Measurements from ENCODE around the gene IL19. TPM values are rescaled to one million over a fixed set of nuclear protein-coding genes. Genes with fewer than 3 reads are reported as not detected.
"Not testable (repeated sequence)": the region's sequence is repeated elsewhere in the genome, so short reads cannot be mapped to it uniquely, and the experiment has no call there.

Gene IL19
- total RNA-seq, 3 donors from 2014 or later: 0.19 TPM; not detected in 2

DNA sequence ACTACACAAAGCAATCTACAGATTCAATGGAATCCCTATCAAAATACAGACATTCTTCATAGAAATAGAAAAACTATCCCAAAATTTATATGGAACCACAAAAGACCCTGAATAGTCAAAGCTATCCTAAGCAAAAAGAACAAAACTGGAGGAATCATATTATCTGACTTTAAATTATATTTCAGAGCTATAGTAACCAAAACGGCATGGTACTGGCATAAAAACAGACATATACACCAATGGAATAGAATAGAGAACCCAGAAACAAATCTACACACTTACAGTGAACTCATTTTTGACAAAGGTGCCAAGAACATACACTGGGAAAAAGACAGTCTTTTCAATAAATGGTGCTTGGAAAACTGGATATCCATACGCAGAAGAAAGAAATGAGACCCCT, 82.1 kb downstream of the IL19 start:
- H3K27me3 Mint-ChIP-seq (ENCODE audit: low read depth); ATAC-seq; H3K4me3 Mint-ChIP-seq; H3K36me3 Mint-ChIP-seq (ENCODE audit: insufficient read depth); H3K4me1 Mint-ChIP-seq (ENCODE audit: low read depth); DNase-seq; H3K9me3 Mint-ChIP-seq: not testable (repeated sequence)

DNA sequence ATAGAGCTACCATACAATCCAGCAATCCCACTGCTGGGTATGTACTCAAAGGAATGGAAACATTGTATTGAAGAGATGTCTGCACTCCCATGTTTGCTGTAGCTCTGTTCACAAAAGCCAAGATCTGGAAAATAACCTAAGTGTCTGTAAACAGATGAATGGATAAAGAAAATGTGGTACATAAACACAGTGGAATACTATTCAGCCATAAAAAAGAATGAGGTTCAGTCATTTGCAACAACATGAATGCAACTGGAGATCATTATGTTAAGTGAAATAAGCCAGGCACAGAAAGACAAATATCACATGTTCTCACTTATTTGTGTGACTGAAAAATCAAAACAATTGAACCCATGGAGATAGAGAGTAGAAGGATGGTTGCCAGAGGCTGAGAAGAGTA, 83.1 kb downstream of the IL19 start:
- not testable (repeated sequence) for H3K4me1 Mint-ChIP-seq (ENCODE audit: low read depth); ATAC-seq; H3K9me3 Mint-ChIP-seq; H3K36me3 Mint-ChIP-seq (ENCODE audit: insufficient read depth); H3K27me3 Mint-ChIP-seq (ENCODE audit: low read depth); H3K4me3 Mint-ChIP-seq; DNase-seq

DNA sequence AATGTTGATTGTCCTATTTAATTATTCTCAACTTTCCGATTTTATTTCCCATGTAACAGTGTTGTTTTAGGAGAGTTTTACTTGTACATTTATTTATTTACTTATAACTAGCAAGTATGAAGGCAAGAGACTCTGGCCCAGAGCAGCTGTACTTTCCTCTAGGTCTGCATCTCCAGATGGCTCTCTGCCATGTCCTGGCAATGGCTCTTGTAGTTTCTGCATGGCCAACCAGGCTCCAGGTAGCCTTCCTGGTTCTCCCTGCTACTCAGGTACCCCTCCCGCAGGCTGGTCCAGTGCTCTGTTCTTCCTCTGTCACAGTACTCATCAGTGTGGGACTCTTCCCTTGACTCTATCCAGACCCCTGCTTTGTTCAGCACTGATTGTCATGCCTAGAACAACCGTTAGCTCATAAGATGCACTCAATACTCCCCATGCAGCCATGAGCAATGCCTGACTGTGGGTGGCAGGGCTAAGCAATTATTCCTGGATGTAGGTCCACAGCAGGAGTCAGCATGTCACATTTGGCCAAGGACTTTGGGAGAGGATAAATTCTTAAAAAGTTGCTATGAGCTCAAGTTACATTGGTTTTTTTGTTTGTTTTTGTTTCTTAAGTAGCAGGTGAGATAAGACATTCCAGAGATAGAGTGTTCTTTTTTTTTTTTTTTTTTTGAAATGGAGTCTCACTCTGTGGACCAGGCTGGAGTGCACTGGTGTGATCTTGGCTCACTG, 84.0 kb downstream of the IL19 start:
- H3K36me3 Mint-ChIP-seq (ENCODE audit: insufficient read depth): no peaks in the 10 kb centered on the region
- ATAC-seq: no peak
- DNase-seq: no peak
- H3K27me3 Mint-ChIP-seq (ENCODE audit: low read depth): peaks cover 4% of the 10 kb centered on the region
- H3K4me1 Mint-ChIP-seq (ENCODE audit: low read depth): peaks cover 6% of the 10 kb centered on the region
- peaks cover 5% of the 10 kb centered on the region for H3K9me3 Mint-ChIP-seq
- H3K4me3 Mint-ChIP-seq: no peak overlapping the region

- Mint-ChIP-seq H3K4me1 (ENCODE audit: low read depth) (peaks cover 8% of the 10 kb centered on the region), H3K27me3 (ENCODE audit: low read depth) (peaks cover 5% of the 10 kb centered on the region), H3K4me3 (no peak overlapping the region), H3K9me3 (peaks cover 5% of the 10 kb centered on the region), H3K36me3 (ENCODE audit: insufficient read depth) (no peaks in the 10 kb centered on the region)
- no peak for ATAC-seq
- DNase-seq: no peak
Observed at GRCh38 chr1:206855859-206856258, 85.3 kb downstream of the IL19 start.

DNA sequence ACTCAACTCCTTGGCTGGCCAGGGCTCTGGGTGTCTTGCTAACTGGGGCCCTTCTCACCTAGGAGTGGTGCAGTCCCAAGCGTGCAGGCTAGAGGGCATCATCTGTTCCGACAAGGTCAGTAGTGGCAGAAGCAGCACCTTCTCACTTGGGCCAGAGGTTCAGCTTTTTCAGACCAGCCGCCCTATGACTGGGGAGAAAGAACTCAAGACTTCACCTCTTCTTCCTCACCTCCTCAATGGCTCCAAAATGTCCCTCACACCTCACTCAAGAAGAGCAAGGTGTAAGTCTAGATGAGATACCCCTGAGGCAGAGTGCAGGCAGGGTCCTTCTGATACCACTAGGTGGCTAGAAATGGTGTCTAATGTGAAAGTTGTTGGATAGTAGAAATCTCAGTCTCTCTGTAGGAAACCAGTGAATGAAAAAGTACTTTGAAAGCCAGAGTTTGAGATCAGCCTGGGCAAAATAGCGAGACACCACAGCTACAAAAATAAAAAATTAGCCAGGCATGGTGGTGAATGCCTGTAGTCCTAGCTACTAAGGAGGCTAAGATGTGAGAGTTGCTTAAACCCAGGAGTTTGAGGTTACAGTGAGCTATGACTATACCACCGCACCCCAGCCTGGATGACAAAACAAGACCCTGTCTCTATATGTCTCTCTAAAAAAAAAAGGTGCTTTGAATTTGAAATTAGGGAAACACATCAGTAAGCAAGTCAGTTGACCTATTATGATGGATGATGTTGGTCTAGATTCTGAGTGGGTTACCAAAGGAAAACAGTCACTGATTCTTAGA, 86.3 kb downstream of the IL19 start:
- Mint-ChIP-seq H3K4me3 (no peak overlapping the region), H3K36me3 (ENCODE audit: insufficient read depth) (no peaks in the 10 kb centered on the region), H3K27me3 (ENCODE audit: low read depth) (peaks cover 7% of the 10 kb centered on the region), H3K9me3 (peaks cover 5% of the 10 kb centered on the region), H3K4me1 (ENCODE audit: low read depth) (peaks cover 8% of the 10 kb centered on the region)
- peak; percentile 74 to 86 for ATAC-seq
- DNase-seq: no peak

DNA sequence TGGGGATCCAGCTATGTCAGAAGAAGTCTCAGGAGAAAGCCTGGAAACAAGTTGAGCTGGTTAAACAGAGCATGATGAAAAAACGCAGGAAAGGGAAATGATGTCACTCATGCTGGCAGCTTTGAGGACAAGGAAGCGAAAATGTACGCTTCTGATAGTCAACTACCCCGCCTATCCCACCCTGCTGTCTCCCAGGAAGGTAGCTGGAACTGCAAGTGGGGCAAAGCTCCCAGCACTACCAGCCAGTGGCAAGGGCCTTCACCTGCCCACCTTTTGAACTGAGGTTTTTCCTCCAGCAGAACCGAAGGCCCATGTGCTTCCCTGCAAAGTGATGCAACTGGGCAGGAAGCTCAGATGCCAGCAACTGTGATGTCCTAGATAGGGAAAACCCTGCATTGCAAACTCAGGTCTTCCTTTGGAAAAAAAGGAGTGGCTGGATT, 88.5 kb downstream of the IL19 start:
- H3K4me1 Mint-ChIP-seq (ENCODE audit: low read depth): peaks cover 8% of the 10 kb centered on the region
- DNase-seq (no peak), ATAC-seq (no peak)
- H3K9me3 Mint-ChIP-seq: no peaks in the 10 kb centered on the region
- no peaks in the 10 kb centered on the region for H3K36me3 Mint-ChIP-seq (ENCODE audit: insufficient read depth)
- H3K27me3 Mint-ChIP-seq (ENCODE audit: low read depth): peaks cover 10% of the 10 kb centered on the region
- no peak overlapping the region for H3K4me3 Mint-ChIP-seq

DNA sequence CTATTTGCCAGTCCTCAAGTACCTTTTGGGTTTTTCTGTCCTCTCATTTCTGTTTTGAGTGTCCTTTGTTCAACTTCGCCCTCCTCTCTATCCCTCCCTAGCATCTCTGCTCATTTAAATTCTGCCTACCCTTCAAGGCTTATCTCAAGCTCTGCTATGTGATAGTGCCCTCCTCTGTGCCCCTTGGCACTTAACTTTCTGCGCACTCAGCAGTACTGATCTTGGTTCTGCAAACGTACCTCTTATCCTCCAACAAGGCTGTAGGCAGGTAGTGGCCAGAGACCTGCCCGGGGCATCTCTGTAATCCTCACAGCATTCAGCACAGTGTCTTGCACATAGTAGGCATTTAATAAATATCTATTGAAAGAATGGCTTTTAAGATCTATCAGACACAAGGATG, 89.6 kb downstream of the IL19 start:
- no peak for DNase-seq
- no peaks in the 10 kb centered on the region for H3K36me3 Mint-ChIP-seq (ENCODE audit: insufficient read depth)
- no peak overlapping the region for H3K4me3 Mint-ChIP-seq
- peaks cover 10% of the 10 kb centered on the region for H3K27me3 Mint-ChIP-seq (ENCODE audit: low read depth)
- ATAC-seq: no peak
- peaks cover 12% of the 10 kb centered on the region for H3K4me1 Mint-ChIP-seq (ENCODE audit: low read depth)
- H3K9me3 Mint-ChIP-seq: no peaks in the 10 kb centered on the region

GRCh38 chr1:206863266-206863665, 92.7 kb downstream of the IL19 start:
- H3K4me1 Mint-ChIP-seq (ENCODE audit: low read depth): peaks cover 17% of the 10 kb centered on the region
- H3K36me3 Mint-ChIP-seq (ENCODE audit: insufficient read depth): no peaks in the 10 kb centered on the region
- H3K9me3 Mint-ChIP-seq: no peaks in the 10 kb centered on the region
- ATAC-seq (no peak), DNase-seq (no peak)
- H3K4me3 Mint-ChIP-seq: no peak overlapping the region
- peaks cover 13% of the 10 kb centered on the region for H3K27me3 Mint-ChIP-seq (ENCODE audit: low read depth)

DNA sequence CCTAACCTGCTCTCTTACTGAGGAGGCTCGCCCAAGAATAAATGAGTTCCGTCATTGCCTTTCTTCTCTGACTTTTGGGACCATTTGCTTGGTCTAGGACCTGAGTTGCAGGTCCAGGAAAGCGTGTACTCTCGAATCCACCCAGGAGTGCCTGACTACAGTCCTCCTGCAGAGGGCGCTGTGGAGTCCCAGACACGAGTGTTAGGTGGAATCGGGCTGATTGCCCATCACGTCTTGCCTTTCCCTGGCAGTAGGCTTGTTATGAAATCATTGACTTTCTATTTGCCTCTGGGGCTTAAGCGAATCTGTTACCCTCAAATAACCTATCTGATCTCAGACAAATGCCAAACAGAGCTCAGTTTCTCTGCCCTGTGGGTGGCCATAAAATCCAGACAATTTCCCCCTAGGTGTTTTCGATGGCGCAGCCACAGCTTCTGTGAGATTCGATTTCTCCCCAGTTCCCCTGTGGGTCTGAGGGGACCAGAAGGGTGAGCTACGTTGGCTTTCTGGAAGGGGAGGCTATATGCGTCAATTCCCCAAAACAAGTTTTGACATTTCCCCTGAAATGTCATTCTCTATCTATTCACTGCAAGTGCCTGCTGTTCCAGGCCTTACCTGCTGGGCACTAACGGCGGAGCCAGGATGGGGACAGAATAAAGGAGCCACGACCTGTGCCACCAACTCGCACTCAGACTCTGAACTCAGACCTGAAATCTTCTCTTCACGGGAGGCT, 94.5 kb downstream of the IL19 start, which contains the start of gene IL20:
IL20 (plus strand) TSS at position 685 of the 733 bp plus-strand sequence. CDS start 230 bp downstream, outside the sequence.
- DNase-seq (peak; percentile 88), ATAC-seq (peak; percentile 70 to 88)
- H3K9me3 Mint-ChIP-seq: no peaks in the 10 kb centered on the region
- H3K4me3 Mint-ChIP-seq: no peak within 1 kb of the TSS
- peaks cover 11% of the 10 kb centered on the region for H3K4me1 Mint-ChIP-seq (ENCODE audit: low read depth)
- peaks cover 12% of the 10 kb centered on the region for H3K27me3 Mint-ChIP-seq (ENCODE audit: low read depth)
- H3K36me3 Mint-ChIP-seq (ENCODE audit: insufficient read depth): no peaks in the 10 kb centered on the region

GRCh38 chr1:206866062-206866461, 95.5 kb downstream of the IL19 start:
- Mint-ChIP-seq H3K27me3 (ENCODE audit: low read depth) (peaks cover 11% of the 10 kb centered on the region), H3K4me1 (ENCODE audit: low read depth) (peaks cover 11% of the 10 kb centered on the region), H3K4me3 (no peak overlapping the region), H3K36me3 (ENCODE audit: insufficient read depth) (no peaks in the 10 kb centered on the region), H3K9me3 (no peaks in the 10 kb centered on the region)
- ATAC-seq (no peak), DNase-seq (no peak)

DNA sequence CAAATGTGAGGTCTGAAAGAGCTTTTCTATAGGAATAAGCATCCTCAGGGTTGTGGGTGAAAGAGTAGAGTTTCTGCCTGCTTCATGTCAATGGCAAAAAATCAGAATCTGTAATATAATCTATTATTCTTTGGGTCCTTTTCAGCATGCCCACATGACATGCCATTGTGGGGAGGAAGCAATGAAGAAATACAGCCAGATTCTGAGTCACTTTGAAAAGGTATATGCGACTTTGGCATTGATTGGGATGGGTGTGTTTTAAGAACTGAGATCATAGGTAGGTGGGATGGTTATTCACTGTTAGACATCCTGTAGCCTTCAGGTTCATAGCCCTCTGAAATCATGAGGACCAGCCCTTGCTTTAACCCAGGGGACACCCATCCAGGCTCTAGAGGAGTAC, 96.7 kb downstream of the IL19 start:
- Mint-ChIP-seq H3K4me1 (ENCODE audit: low read depth) (peaks cover 11% of the 10 kb centered on the region), H3K9me3 (peaks cover 3% of the 10 kb centered on the region), H3K4me3 (no peak overlapping the region), H3K27me3 (ENCODE audit: low read depth) (peaks cover 6% of the 10 kb centered on the region), H3K36me3 (ENCODE audit: insufficient read depth) (no peaks in the 10 kb centered on the region)
- DNase-seq (no peak), ATAC-seq (no peak)

DNA sequence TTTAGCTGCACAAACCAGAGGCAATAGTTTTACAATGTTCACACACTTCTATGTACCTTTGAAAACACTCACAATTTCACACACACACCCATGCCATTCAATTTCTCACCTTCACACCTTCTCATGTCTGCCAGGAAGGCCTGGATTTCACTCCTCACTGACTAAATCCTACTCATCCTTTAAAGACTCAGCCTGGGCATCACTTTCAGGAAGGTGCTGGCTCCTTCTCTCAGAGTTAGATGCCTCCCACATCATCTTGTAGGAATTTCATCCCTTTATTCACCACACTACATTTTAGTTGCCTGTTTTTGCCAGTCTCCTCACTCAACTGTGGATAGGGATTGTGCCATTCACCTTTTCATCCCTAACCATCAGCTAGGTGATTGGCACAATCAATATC, 97.1 kb downstream of the IL19 start:
- ATAC-seq (no peak), DNase-seq (no peak)
- H3K4me1 Mint-ChIP-seq (ENCODE audit: low read depth): peaks cover 11% of the 10 kb centered on the region
- H3K27me3 Mint-ChIP-seq (ENCODE audit: low read depth): peaks cover 6% of the 10 kb centered on the region
- no peak overlapping the region for H3K4me3 Mint-ChIP-seq
- peaks cover 4% of the 10 kb centered on the region for H3K9me3 Mint-ChIP-seq
- H3K36me3 Mint-ChIP-seq (ENCODE audit: insufficient read depth): no peaks in the 10 kb centered on the region

DNA sequence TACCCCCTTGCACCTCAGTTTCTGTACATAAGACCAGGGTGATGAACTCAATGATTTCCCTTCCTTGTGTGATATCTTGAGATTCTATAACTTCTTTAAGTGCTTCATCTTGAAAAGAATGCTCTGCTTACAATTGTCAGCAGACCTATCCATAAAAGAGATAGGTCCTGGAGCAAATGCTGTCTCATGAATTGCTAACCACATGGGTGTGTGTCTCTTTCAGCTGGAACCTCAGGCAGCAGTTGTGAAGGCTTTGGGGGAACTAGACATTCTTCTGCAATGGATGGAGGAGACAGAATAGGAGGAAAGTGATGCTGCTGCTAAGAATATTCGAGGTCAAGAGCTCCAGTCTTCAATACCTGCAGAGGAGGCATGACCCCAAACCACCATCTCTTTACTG, 97.7 kb downstream of the IL19 start:
- ATAC-seq (no peak), DNase-seq (no peak)
- Mint-ChIP-seq H3K4me1 (ENCODE audit: low read depth) (peaks cover 11% of the 10 kb centered on the region), H3K9me3 (peaks cover 4% of the 10 kb centered on the region), H3K36me3 (ENCODE audit: insufficient read depth) (no peaks in the 10 kb centered on the region), H3K4me3 (no peak overlapping the region), H3K27me3 (ENCODE audit: low read depth) (peaks cover 6% of the 10 kb centered on the region)

- DNase-seq: no peak
- ATAC-seq: no peak
- peaks cover 22% of the 10 kb centered on the region for H3K9me3 Mint-ChIP-seq
Observed at GRCh38 chr1:206872139-206872538, 101.6 kb downstream of the IL19 start.

More at GRCh38 chr1:206872139-206872538, 101.6 kb downstream of the IL19 start:
- H3K4me3 Mint-ChIP-seq: no peak overlapping the region
- H3K27me3 Mint-ChIP-seq (ENCODE audit: low read depth): peaks cover 4% of the 10 kb centered on the region
- peaks cover 6% of the 10 kb centered on the region for H3K36me3 Mint-ChIP-seq (ENCODE audit: insufficient read depth)
- H3K4me1 Mint-ChIP-seq (ENCODE audit: low read depth): no peaks in the 10 kb centered on the region

Data from activated T-cell treated with anti-CD3 and anti-CD28 coated beads, Interleukin-2, amount 50 U/mL, for 4 hours (primary cell).